IPS DF 4.7 (cell line): ENCODE results near the gene SWI5.

Experiments used
- DNase-seq: peaks from one replicate; pipeline ENCODE4 v3.0.0-alpha.2; 2013; ENCODE audit warnings: low spot score; ENCODE audit errors: extremely low read depth

SWI5 gene

GRCh38 chr9:128317629-128318028 lies 41.6 kb downstream of the SWI5 start:
- no peak for DNase-seq

- no peak for DNase-seq
Observed at GRCh38 chr9:128321343-128321742, 45.3 kb downstream of the SWI5 start.

GRCh38 chr9:128321879-128322403 lies 45.9 kb downstream of the SWI5 start:
- no peak for DNase-seq

GRCh38 chr9:128322404-128323211 lies 46.5 kb downstream of the SWI5 start, which contains the start of the genes COQ4 and TRUB2:
Gene COQ4 (plus strand): TSS chr9:128322839. CDS start chr9:128322859, 20 bp downstream.
Gene TRUB2 (minus strand): TSS chr9:128322447. CDS start chr9:128322408, 39 bp downstream.
- peak; percentile 78 for DNase-seq

- DNase-seq, result no peak
Observed at GRCh38 chr9:128323212-128323730, 47.2 kb downstream of the SWI5 start.

GRCh38 chr9:128323791-128324190 lies 47.7 kb downstream of the SWI5 start:
- DNase-seq, result no peak

GRCh38 chr9:128324401-128324800 lies 48.3 kb downstream of the SWI5 start:
- DNase-seq, result no peak

- no peak for DNase-seq
Observed at GRCh38 chr9:128325629-128326028, 49.6 kb downstream of the SWI5 start.

GRCh38 chr9:128333451-128333869 lies 57.4 kb downstream of the SWI5 start:
- DNase-seq, result no peak

GRCh38 chr9:128335161-128335560 lies 59.1 kb downstream of the SWI5 start:
- no peak for DNase-seq

GRCh38 chr9:128335914-128336313 lies 59.8 kb downstream of the SWI5 start:
- DNase-seq, result no peak

- no peak for DNase-seq
Observed at GRCh38 chr9:128337936-128338335, 61.9 kb downstream of the SWI5 start.
